Esophagus muscularis mucosa (tissue), 4 donors: ENCODE measurements around the gene USP19.

Source experiments
- EP300 ChIP-seq: sonication (generic); formaldehyde crosslinking; IDR thresholded peaks from one replicate; pipeline ENCODE4 v1.6.1; 2017; ENCODE audit warnings: antibody characterized with exemption
- POLR2A ChIP-seq: fragments of 450-650 bp; IDR thresholded peaks from one replicate; pipeline ENCODE4 v1.6.1; 2017; ENCODE audit warnings: antibody characterized with exemption, moderate library complexity, mild to moderate bottlenecking, low read depth
- POLR2AphosphoS5 ChIP-seq, 2 donors: sonication (generic); formaldehyde crosslinking; IDR thresholded peaks; one replicate each; pipeline ENCODE4 v1.6.1; 2017; ENCODE audit warnings: antibody characterized with exemption in 2 of 2
- TF ChIP-seq, protein P1 (sequence below), 3 experiments: fragments of 200-600 bp in 2 of 3; fragments of 450-650 bp in 1 of 3; sonication (generic) in 2 of 3; IDR thresholded peaks; one replicate each; pipeline ENCODE4 v1.5.1; 2017 to 2019; ENCODE audit warnings: antibody characterized with exemption in 3 of 3, mild to moderate bottlenecking in 2 of 3, moderate library complexity in 1 of 3

DNA sequence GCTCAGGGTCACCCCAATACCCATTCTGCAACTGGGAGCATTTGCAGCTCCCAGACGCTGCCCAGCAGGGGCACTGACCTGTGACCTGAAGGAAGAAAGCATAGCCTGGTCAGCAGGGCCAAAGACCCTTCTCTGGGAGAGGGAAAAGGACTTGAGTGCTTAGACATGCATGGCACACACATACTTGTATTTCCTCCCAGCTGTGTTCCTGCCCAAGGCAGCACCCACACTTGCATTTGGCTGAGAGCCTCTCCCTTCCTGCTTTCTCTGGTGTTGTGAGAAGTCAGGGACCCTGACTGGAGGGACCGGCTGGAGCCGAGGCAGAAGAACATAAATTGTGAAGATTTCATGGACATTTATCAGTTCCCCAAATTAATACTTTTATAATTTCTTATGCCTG lies 19.5 kb upstream of the USP19 start:
- no peak for TF ChIP-seq POLR2A
- TF ChIP-seq, protein P1, sequence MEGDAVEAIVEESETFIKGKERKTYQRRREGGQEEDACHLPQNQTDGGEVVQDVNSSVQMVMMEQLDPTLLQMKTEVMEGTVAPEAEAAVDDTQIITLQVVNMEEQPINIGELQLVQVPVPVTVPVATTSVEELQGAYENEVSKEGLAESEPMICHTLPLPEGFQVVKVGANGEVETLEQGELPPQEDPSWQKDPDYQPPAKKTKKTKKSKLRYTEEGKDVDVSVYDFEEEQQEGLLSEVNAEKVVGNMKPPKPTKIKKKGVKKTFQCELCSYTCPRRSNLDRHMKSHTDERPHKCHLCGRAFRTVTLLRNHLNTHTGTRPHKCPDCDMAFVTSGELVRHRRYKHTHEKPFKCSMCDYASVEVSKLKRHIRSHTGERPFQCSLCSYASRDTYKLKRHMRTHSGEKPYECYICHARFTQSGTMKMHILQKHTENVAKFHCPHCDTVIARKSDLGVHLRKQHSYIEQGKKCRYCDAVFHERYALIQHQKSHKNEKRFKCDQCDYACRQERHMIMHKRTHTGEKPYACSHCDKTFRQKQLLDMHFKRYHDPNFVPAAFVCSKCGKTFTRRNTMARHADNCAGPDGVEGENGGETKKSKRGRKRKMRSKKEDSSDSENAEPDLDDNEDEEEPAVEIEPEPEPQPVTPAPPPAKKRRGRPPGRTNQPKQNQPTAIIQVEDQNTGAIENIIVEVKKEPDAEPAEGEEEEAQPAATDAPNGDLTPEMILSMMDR (IDR thresholded peaks at IDR 0.05), result no peak
- no peak for TF ChIP-seq EP300
- no peak for TF ChIP-seq POLR2AphosphoS5 (IDR thresholded peaks at IDR 0.05)
